WTC11 (cell line): ENCODE data around the gene IGSF9.

ENCODE experiments used
- ATF1 ChIP-seq: sonication (generic); formaldehyde crosslinking; IDR thresholded peaks from 2 replicates; pipeline ENCODE4 v1.8.1; 2023; ENCODE audit warnings: mild to moderate bottlenecking, moderate library complexity, missing genetic modification reagents
- ATF3 ChIP-seq: sonication (generic); formaldehyde crosslinking; conservative IDR thresholded peaks from 2 replicates; pipeline ENCODE4 v1.8.1; 2022; ENCODE audit warnings: mild to moderate bottlenecking, missing genetic modification reagents
- CBFB ChIP-seq: sonication (generic); formaldehyde crosslinking; IDR thresholded peaks from 2 replicates; pipeline ENCODE4 v1.8.1; 2022; ENCODE audit warnings: mild to moderate bottlenecking, low read depth, missing genetic modification reagents
- CREM ChIP-seq: sonication (generic); formaldehyde crosslinking; IDR thresholded peaks from 2 replicates; pipeline ENCODE4 v1.8.1; 2022; ENCODE audit warnings: mild to moderate bottlenecking, missing genetic modification reagents, moderate library complexity
- CTCF ChIP-seq: fragments of 200-600 bp; IDR thresholded peaks from 2 replicates; pipeline ENCODE4 v1.8.0; 2022; ENCODE audit warnings: antibody characterized with exemption
- HMGA2 ChIP-seq: fragments of 250-450 bp; sonication (Bioruptor Pico); IDR thresholded peaks from 2 replicates; pipeline ENCODE4 v1.4.0; 2021; ENCODE audit warnings: mild to moderate bottlenecking, moderate library complexity
- MAX ChIP-seq: sonication (generic); formaldehyde crosslinking; IDR thresholded peaks from 2 replicates; pipeline ENCODE4 v1.8.0; 2022; ENCODE audit warnings: mild to moderate bottlenecking, missing genetic modification reagents
- NR1H2 ChIP-seq: sonication (generic); formaldehyde crosslinking; IDR thresholded peaks from 2 replicates; pipeline ENCODE4 v1.9.0; 2021; ENCODE audit warnings: mild to moderate bottlenecking, moderate library complexity, missing genetic modification reagents
- NR2C2 ChIP-seq: sonication (generic); formaldehyde crosslinking; IDR thresholded peaks from 2 replicates; pipeline ENCODE4 v1.8.0; 2022; ENCODE audit warnings: mild to moderate bottlenecking, missing genetic modification reagents
- PREB ChIP-seq: sonication (generic); formaldehyde crosslinking; IDR thresholded peaks from 2 replicates; pipeline ENCODE4 v1.8.1; 2022; ENCODE audit warnings: mild to moderate bottlenecking, missing genetic modification reagents, moderate library complexity, borderline replicate concordance
- SP1 ChIP-seq: sonication (generic); formaldehyde crosslinking; conservative IDR thresholded peaks from 2 replicates; pipeline ENCODE4 v1.8.1; 2022; ENCODE audit warnings: missing genetic modification reagents
- STAT6 ChIP-seq: sonication (generic); formaldehyde crosslinking; conservative IDR thresholded peaks from 2 replicates; pipeline ENCODE4 v1.8.1; 2023; ENCODE audit warnings: mild to moderate bottlenecking, low read depth, missing genetic modification reagents, moderate library complexity
- USF2 ChIP-seq: sonication (generic); formaldehyde crosslinking; IDR thresholded peaks from 2 replicates; pipeline ENCODE4 v1.8.1; 2023; ENCODE audit warnings: mild to moderate bottlenecking, missing genetic modification reagents, moderate library complexity
- ZNF317 ChIP-seq: sonication (generic); formaldehyde crosslinking; IDR thresholded peaks from 2 replicates; pipeline ENCODE4 v1.8.1; 2023; ENCODE audit warnings: low read depth, mild to moderate bottlenecking, moderate library complexity, missing genetic modification reagents, borderline replicate concordance

- TF ChIP-seq CTCF (no peak), CREM (CRISPR knock-in tag) (no peak), NR1H2 (CRISPR knock-in tag) (no peak), PREB (CRISPR knock-in tag) (no peak), ZNF317 (no peak), HMGA2 (CRISPR knock-in tag) (no peak), ATF3 (CRISPR knock-in tag) (no peak), CBFB (CRISPR knock-in tag) (no peak), MAX (no peak), NR2C2 (CRISPR knock-in tag) (no peak), SP1 (CRISPR knock-in tag) (no peak), STAT6 (CRISPR knock-in tag) (no peak), USF2 (CRISPR knock-in tag) (no peak), ATF1 (CRISPR knock-in tag) (no peak)
These were observed 15.2 kb downstream of the IGSF9 start for GRCh38 chr1:159930216-159930615.
